Hepatocyte (in vitro differentiated cells): Measurements from ENCODE around the gene TMPO. TPM values are rescaled to one million over a fixed set of nuclear protein-coding genes. Genes with fewer than 3 reads are reported as not detected.
"Not testable (repeated sequence)": the region's sequence is repeated elsewhere in the genome, so short reads cannot be mapped to it uniquely, and the experiment has no call there.

ENCODE experiments used
- DNase-seq: peaks from one replicate; pipeline ENCODE4 v3.0.0-alpha.2; 2016; ENCODE audit warnings: low spot score
- H2AFZ ChIP-seq: fragments of 200-600 bp; sonication (generic); 2 replicates; pipeline ENCODE4 v1.6.0; 2016; ENCODE audit warnings: antibody characterized with exemption, mild to moderate bottlenecking
- H3K27ac ChIP-seq: fragments of 200-600 bp; sonication (generic); 2 replicates; pipeline ENCODE4 v1.5.1; 2016; ENCODE audit warnings: mild to moderate bottlenecking
- H3K27me3 ChIP-seq: fragments of 200-600 bp; sonication (generic); 2 replicates; pipeline ENCODE4 v1.6.1; 2016
- H3K36me3 ChIP-seq: fragments of 200-600 bp; sonication (generic); replicated peaks from 2 replicates; pipeline ENCODE4 v1.5.1; 2016; ENCODE audit warnings: low read depth; ENCODE audit not compliant: insufficient read depth
- H3K4me1 ChIP-seq: fragments of 200-600 bp; sonication (generic); 2 replicates; pipeline ENCODE4 v1.5.1; 2016; ENCODE audit warnings: mild to moderate bottlenecking, moderate library complexity; ENCODE audit not compliant: insufficient read depth
- H3K4me2 ChIP-seq: fragments of 200-600 bp; sonication (generic); 2 replicates; pipeline ENCODE4 v1.6.0; 2016
- H3K4me3 ChIP-seq: fragments of 200-600 bp; sonication (generic); 2 replicates; pipeline ENCODE4 v1.5.1; 2016; ENCODE audit warnings: mild to moderate bottlenecking
- H3K79me2 ChIP-seq: fragments of 200-600 bp; sonication (generic); 2 replicates; pipeline ENCODE4 v1.6.0; 2017; ENCODE audit warnings: mild to moderate bottlenecking
- H3K9me2 ChIP-seq: fragments of 200-600 bp; sonication (generic); replicated peaks from 2 replicates; pipeline ENCODE4 v1.6.0; 2017; ENCODE audit warnings: mild to moderate bottlenecking; ENCODE audit not compliant: insufficient read depth
- H3K9me3 ChIP-seq: fragments of 200-600 bp; sonication (generic); 2 replicates; pipeline ENCODE4 v1.5.1; 2016; ENCODE audit warnings: low read depth, mild to moderate bottlenecking
- H4K20me1 ChIP-seq: fragments of 200-600 bp; sonication (generic); 2 replicates; pipeline ENCODE4 v1.6.0; 2016; ENCODE audit warnings: mild to moderate bottlenecking; ENCODE audit not compliant: insufficient read depth, poor library complexity, severe bottlenecking
- EZH2 ChIP-seq: fragments of 200-600 bp; sonication (generic); IDR thresholded peaks from 2 replicates; pipeline ENCODE4 v1.6.1; 2016; ENCODE audit warnings: antibody characterized with exemption, mild to moderate bottlenecking, borderline replicate concordance
- EZH2phosphoT487 ChIP-seq: fragments of 200-600 bp; sonication (generic); IDR thresholded peaks from one replicate; pipeline ENCODE4 v1.6.1; 2018; ENCODE audit warnings: antibody characterized with exemption, mild to moderate bottlenecking, low read depth, moderate library complexity; ENCODE audit not compliant: unreplicated experiment, severe bottlenecking
- WGBS: methylation state at CpG from one replicate; pipeline ENCODE4 v1.1.6; 2016; ENCODE audit warnings: low lambda C conversion rate; ENCODE audit errors: missing lambda C conversion rate; 5-methylcytosine and 5-hydroxymethylcytosine counted together
- polyA plus RNA-seq: library from polyadenylated mRNA; unstranded; fragments of >200 nt; fragmentation: Nextera tagmentation; extraction: Ambion mirVana; gene quantifications from 2 replicates; pipeline ENCODE4 v1.2.1, GENCODE V29; 2016
- total RNA-seq: library from RNA; depleted of rRNA; stranded (reverse); fragments of >200 nt; gene quantifications from 2 replicates; pipeline ENCODE4 v1.2.3, GENCODE V29; 2014
- TF ChIP-seq, protein P1 (sequence below): fragments of 200-600 bp; sonication (generic); IDR thresholded peaks from 2 replicates; pipeline ENCODE4 v1.5.1; 2016; ENCODE audit warnings: antibody characterized with exemption, mild to moderate bottlenecking; ENCODE audit not compliant: poor library complexity

Gene TMPO
- total and polyA plus RNA-seq, 2 experiments from 2014 or later: 28.1 to 115 TPM

DNA sequence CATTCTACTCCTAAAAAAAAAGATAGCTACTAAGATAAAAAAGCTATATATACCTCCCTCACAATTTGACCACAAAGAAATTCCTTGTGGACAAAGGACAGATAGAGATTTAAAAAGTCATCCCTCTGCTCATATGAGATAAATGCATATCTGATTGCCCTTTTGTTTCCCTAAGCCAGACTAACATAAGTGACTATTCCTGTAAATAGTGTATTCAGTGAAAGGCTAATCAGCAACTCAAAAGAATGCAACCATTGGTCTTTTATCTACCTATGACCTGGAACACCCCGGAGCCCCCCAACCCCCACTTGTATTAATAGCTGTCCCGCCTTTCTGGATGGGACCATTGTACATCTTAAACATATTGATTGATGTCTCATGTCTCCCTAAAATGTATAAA lies 6.3 kb upstream of the TMPO start:
- no peaks in the 10 kb centered on the region for H3K36me3 ChIP-seq
- H3K4me1 ChIP-seq: peaks cover 8% of the 10 kb centered on the region
- H3K9me3 ChIP-seq: no peaks in the 10 kb centered on the region
- no peak overlapping the region for H2AFZ ChIP-seq
- no peaks in the 10 kb centered on the region for H3K27me3 ChIP-seq
- H3K4me2 ChIP-seq: no peak overlapping the region
- peaks cover 23% of the 10 kb centered on the region for H3K79me2 ChIP-seq
- no peaks in the 10 kb centered on the region for H3K9me2 ChIP-seq
- no peak for TF ChIP-seq EZH2phosphoT487
- no peak for TF ChIP-seq EZH2
- TF ChIP-seq, protein P1, sequence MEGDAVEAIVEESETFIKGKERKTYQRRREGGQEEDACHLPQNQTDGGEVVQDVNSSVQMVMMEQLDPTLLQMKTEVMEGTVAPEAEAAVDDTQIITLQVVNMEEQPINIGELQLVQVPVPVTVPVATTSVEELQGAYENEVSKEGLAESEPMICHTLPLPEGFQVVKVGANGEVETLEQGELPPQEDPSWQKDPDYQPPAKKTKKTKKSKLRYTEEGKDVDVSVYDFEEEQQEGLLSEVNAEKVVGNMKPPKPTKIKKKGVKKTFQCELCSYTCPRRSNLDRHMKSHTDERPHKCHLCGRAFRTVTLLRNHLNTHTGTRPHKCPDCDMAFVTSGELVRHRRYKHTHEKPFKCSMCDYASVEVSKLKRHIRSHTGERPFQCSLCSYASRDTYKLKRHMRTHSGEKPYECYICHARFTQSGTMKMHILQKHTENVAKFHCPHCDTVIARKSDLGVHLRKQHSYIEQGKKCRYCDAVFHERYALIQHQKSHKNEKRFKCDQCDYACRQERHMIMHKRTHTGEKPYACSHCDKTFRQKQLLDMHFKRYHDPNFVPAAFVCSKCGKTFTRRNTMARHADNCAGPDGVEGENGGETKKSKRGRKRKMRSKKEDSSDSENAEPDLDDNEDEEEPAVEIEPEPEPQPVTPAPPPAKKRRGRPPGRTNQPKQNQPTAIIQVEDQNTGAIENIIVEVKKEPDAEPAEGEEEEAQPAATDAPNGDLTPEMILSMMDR: no peak
- 49% methylated on average over 2 of the region's 2 CpGs for WGBS
- DNase-seq: no peak
- H3K4me3 ChIP-seq: no peak overlapping the region
- H4K20me1 ChIP-seq: no peaks in the 10 kb centered on the region
- H3K27ac ChIP-seq: no peak overlapping the region

DNA sequence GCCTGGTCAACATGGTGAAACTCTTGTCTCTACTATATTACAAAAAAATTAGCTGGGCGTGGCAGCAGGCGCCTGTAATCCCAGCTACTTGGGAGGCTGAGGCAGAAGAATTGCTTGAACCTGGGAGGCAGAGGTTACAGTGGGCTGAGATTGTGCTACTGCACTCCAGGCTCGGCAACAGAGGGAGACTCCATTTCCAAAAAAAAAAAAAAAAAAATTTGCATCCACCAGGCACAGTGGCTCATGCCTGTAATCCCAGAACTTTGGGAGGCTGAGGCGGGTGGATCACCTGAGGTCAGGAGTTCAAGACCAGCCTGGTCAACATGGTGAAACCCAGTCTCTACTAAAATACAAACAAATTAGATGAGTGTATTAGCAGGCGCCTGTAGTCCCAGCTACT lies 3.6 kb upstream of the TMPO start:
- 97% methylated on average over 5 of the region's 5 CpGs for WGBS
- Histone ChIP-seq H3K79me2 (peaks cover 33% of the 10 kb centered on the region), H3K4me1 (peaks cover 11% of the 10 kb centered on the region)
- H3K27me3 ChIP-seq, H3K9me3 ChIP-seq, DNase-seq, H2AFZ ChIP-seq, H3K27ac ChIP-seq, H3K36me3 ChIP-seq, H3K4me3 ChIP-seq, H3K4me2 ChIP-seq, H4K20me1 ChIP-seq, H3K9me2 ChIP-seq: not testable (repeated sequence)

DNA sequence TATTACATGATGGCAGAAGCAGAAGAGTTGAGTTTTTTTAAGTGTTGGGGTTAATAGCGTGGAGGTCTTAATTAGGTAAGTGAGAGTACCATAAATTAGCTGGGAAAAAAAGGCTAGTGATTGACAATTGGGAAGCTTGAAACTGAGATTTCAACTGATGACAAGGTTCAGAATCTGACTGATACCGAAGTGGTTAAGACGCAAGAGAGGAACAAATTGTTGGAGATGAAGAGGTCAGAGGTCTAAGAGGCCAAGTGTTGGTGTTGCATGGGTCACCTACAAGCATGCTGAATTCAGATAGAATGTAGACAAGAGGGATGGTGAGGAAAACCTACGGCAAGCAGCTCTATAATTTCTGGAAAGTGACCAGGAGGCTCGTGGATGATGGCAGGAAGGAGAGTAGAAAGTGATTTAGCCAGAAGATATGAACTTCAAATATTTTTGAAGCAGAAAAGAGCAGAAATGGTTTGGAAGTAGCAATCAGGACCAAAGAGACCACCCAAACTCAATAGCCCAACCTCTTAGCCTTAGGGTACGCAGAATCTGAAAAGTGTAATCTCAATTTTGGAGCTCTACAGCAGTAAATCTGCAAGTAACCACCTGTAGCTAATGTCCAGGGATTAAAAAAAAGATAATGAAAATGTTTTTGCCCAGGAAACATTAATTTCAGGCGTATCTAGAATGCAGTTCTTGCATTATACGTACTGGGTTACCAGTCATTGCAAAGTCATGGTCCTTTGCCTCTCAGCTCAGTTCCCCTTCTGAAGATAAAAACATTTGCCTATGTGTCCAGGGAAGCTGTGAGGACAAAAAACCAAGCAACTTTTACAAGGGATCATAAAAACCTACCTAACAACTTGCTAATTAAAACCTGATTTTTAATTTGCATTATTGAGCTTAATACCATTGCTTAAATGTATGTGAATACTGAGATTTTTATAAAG lies 1.7 kb upstream of the TMPO start:
- Histone ChIP-seq H3K9me3 (no peaks in the 10 kb centered on the region), H3K79me2 (peaks cover 51% of the 10 kb centered on the region), H3K4me2 (peak overlapping the region; percentile 91), H3K4me1 (peaks cover 11% of the 10 kb centered on the region), H3K27ac (peak overlapping the region; percentile 99), H4K20me1 (peaks cover 14% of the 10 kb centered on the region), H3K9me2 (no peaks in the 10 kb centered on the region), H2AFZ (no peak overlapping the region), H3K27me3 (no peaks in the 10 kb centered on the region), H3K36me3 (no peaks in the 10 kb centered on the region), H3K4me3 (peak overlapping the region; percentile 95)
- 79% methylated on average over 8 of the region's 8 CpGs for WGBS
- TF ChIP-seq, protein P1: no peak
- TF ChIP-seq EZH2phosphoT487: no peak
- TF ChIP-seq EZH2: no peak
- DNase-seq: no peak

DNA sequence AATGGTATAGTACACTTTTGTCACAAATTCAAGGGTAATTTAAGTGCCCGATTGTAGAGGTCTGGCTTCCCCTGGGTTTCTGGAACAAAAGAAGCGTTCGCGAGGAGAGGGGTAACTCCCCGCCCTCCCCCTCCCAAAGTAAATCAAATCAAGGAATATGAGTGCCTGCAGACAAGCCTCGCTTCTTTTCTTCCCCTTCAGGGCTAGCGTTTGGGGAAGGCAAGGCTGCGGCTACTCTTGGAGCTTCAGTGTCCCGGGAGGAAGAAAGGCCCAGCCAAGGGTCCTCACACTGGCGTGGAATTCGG lies 456 bp upstream of the TMPO start:
- H3K4me3 ChIP-seq: peak overlapping the region; percentile 95

More for the DNA sequence above, 456 bp upstream of the TMPO start:
- H3K9me2 ChIP-seq: no peaks in the 10 kb centered on the region
- peaks cover 11% of the 10 kb centered on the region for H3K4me1 ChIP-seq
- peak overlapping the region; percentile 99 for H3K27ac ChIP-seq
- peak overlapping the region; percentile 91 for H3K4me2 ChIP-seq
- WGBS: 1% methylated on average over 11 of the region's 11 CpGs
- H4K20me1 ChIP-seq: peaks cover 18% of the 10 kb centered on the region
- no peaks in the 10 kb centered on the region for H3K27me3 ChIP-seq
- no peaks in the 10 kb centered on the region for H3K36me3 ChIP-seq
- H3K9me3 ChIP-seq: no peaks in the 10 kb centered on the region
- H3K79me2 ChIP-seq: peaks cover 64% of the 10 kb centered on the region
- TF ChIP-seq EZH2: no peak
- TF ChIP-seq, protein P1: no peak
- TF ChIP-seq EZH2phosphoT487: no peak
- DNase-seq: no peak
- peak overlapping the region; percentile 98 for H2AFZ ChIP-seq
